ENCODE measurements around the gene PRRX2. TPM values are rescaled to one million over a fixed set of nuclear protein-coding genes. Genes with fewer than 3 reads are reported as not detected.
"Not testable (repeated sequence)": the region's sequence is repeated elsewhere in the genome, so short reads cannot be mapped to it uniquely, and the experiment has no call there.

Gene PRRX2
- total RNA-seq, 2 donors from 2014 or later = not detected

DNA sequence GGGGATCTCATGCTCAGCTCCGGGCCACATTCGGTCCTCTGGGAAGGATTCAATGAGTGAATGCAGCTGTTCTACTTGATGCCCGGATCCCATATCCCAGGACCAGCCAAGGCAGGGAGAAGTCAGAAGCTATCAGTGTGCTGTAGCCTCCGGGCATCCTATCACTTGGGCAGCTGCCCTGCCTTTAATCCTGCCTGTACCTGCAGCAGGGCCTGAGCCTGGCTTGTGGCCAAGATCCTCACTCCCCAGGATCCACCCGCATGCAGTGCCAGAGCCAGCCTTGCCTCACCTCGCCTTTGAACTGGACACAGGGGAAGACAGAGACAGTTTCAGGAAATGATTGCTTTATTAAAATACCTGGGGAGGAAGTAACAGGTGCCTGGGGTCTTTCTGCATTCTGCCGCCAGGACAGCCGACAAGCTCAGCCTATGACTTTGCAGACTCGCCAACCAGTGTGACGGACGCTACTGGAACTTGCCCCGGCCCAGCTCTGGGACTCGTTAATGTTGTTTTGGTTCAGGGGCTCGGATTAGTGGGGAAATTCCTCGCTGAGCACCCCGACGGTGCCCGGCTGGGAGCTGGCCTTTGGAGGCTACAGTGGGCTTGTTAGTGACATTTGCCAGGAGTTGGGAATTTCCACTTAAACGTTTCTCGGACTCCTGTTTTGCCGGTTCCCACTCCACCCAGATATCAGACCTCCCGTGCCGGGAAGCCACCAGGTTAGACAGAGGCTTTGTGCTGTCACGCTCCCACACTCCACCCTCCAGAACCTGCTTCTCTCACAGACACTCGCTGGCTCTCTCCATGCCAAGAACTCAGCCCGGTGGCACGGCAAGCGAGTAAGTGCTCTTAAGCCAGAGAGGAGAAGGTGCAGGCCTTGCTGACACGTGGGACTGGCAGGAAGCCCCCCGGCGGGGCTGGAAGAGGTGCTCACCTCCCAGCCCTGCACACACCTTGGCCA is 86.7 kb downstream of the PRRX2 start:
- DNase-seq (no peak), ATAC-seq (no peak)
- no peaks in the 10 kb centered on the region for H3K9me3 ChIP-seq (ENCODE audit: control insufficient read depth, low read length, poor library complexity, severe bottlenecking)
- no peak overlapping the region for H3K27ac Mint-ChIP-seq
- H3K4me1 Mint-ChIP-seq = peaks cover 9% of the 10 kb centered on the region
- H3K4me3 Mint-ChIP-seq = no peak overlapping the region
- H3K27me3 Mint-ChIP-seq = peaks cover 26% of the 10 kb centered on the region
- no peaks in the 10 kb centered on the region for H3K36me3 Mint-ChIP-seq (ENCODE audit: low read depth)

DNA sequence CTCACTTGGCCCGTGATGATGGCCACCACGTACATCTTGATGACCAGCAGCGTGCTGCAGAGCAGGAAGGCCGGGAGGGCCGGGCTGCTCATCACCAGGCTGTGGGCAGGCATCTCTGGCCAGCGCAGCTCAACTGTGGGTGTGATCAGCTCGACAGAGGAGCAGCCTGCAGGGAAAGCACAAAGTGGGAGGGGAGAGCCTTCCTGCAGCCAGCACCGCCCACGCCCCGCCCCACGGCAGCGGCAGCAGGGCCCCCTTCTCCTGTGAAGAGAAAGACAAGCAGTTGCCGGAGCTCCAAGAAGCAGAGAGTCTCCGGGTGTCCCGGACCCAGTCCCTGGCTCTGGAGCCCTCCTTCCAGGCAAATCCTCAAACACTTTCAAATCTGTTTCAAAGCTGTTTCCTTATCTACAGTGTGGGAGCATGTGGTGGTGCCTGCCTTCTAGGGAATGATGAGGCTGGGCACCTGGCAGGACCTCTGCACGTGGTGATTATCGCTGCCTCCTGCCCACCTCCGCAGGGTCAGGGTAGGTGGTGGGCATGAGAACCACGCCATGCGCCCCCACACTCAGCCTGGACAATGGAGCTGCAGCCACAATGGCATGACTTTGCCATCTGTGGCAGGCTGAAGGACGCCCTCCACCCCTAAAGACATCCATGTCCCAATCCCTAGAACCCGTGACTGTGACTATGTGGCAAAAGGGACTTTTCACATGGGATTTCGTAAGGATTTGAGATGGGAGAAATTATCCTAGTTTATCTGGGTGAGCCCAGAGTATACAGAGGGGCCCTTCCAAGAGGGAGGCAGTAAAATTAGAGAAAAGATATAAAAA is 87.7 kb downstream of the PRRX2 start, which contains the start of gene PTGES:
TSS of gene PTGES (minus strand) at position 143 of the 830 bp plus-strand sequence. CDS start at position 113, 30 bp downstream.
- Mint-ChIP-seq H3K4me3 (peak within 1 kb of the TSS; percentile 75), H3K27me3 (peaks cover 29% of the 10 kb centered on the region), H3K27ac (peak within 1 kb of the TSS; percentile 49), H3K36me3 (ENCODE audit: low read depth) (peaks cover 1% of the 10 kb centered on the region), H3K4me1 (peaks cover 12% of the 10 kb centered on the region)
- DNase-seq (peak in 1 of 3 donors; percentile 36), ATAC-seq (peak; percentile 89)
- no peaks in the 10 kb centered on the region for H3K9me3 ChIP-seq (ENCODE audit: control insufficient read depth, low read length, poor library complexity, severe bottlenecking)

DNA sequence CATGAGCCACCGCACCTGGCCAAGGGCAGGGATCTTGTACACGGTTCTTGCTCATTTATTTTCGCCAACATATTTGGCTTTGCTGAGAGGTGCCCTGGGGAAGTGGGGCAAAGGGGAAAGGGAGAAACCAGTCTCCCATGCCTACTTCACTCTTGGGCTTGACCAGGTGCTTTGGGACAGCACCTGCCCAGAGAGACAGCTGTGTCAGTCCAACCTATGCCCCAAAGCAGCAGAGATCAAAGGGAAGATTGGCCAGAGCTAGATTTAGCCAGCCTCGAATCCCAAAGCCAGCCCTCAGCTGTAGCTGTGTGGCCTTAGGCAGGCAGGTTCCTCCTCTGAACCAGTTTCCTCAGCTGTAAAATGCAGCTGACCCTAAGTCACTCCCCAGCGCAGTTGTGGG is 89.7 kb downstream of the PRRX2 start:
- no peak for DNase-seq
- H3K4me1 Mint-ChIP-seq = peaks cover 14% of the 10 kb centered on the region
- H3K9me3 ChIP-seq (ENCODE audit: control insufficient read depth, low read length, poor library complexity, severe bottlenecking) = no peaks in the 10 kb centered on the region
- no peak overlapping the region for H3K4me3 Mint-ChIP-seq
- peaks cover 2% of the 10 kb centered on the region for H3K36me3 Mint-ChIP-seq (ENCODE audit: low read depth)
- no peak for ATAC-seq
- H3K27ac Mint-ChIP-seq = no peak overlapping the region
- peaks cover 42% of the 10 kb centered on the region for H3K27me3 Mint-ChIP-seq

DNA sequence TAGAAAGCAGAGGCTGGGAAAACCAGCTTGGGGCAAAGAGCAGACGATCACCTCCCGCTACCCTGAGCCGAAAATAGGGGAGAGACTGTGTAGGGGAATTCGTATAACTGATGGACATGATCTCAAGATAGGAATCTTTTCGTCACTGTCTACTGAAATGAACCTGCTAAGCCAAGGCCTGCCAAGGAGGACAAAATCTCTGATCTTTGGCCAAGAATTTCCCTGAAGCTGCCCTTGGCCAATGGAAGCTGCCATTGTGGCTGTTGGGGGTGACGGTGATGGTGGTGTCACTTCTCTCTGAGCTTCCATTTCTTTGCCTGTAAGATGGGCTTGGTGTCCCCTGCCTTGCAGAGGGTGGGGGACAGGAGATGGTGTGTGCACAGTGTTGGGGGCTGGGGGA is 90.7 kb downstream of the PRRX2 start:
- Mint-ChIP-seq H3K36me3 (ENCODE audit: low read depth) (peaks cover 2% of the 10 kb centered on the region), H3K27ac (no peak overlapping the region), H3K4me1 (peaks cover 14% of the 10 kb centered on the region), H3K27me3 (peaks cover 42% of the 10 kb centered on the region), H3K4me3 (no peak overlapping the region)
- no peaks in the 10 kb centered on the region for H3K9me3 ChIP-seq (ENCODE audit: control insufficient read depth, low read length, poor library complexity, severe bottlenecking)
- no peak for DNase-seq
- ATAC-seq = no peak

DNA sequence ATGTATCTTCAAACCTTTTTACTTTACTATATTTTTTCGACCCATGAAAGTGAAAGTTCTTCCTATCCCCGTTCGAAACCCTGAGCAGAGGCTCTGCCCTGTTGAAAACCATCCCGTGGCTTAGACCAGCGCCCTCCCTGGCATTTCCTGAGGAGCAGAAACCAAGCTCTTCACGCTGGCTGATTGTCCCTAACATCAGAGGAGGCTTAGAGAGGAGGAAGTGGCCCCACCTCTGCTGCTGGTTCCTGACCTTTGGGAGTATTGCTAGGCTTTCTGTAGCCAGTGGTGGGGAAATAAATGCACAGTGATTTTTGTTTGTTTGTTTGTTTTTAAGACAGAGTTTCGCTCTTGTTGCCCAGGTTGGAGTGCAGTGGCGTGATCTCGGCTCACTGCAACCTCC is 91.6 kb downstream of the PRRX2 start:
- Mint-ChIP-seq H3K4me3 (no peak overlapping the region), H3K36me3 (ENCODE audit: low read depth) (peaks cover 2% of the 10 kb centered on the region), H3K4me1 (peaks cover 14% of the 10 kb centered on the region), H3K27ac (no peak overlapping the region), H3K27me3 (peaks cover 38% of the 10 kb centered on the region)
- no peaks in the 10 kb centered on the region for H3K9me3 ChIP-seq (ENCODE audit: control insufficient read depth, low read length, poor library complexity, severe bottlenecking)
- ATAC-seq = no peak
- DNase-seq = no peak

DNA sequence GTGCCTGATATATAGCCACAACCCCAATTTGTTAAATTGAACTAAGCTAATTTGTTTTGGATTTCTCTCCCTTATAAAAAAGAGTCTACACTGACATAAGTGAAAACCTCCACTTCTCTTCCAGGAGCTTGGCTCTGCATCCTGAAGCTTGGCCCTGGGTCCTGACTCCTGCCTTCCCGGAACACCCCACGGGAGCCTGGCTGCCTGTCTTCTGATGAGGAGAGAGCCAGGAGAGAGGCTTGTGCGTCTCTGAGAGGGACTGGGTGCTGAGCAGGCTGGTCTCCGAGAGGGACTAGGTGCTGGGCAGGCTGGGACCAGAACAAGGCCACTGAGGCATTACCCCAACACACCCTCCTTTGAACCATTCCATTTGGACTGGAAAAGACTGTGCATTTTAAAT is 93.9 kb downstream of the PRRX2 start:
- no peak overlapping the region for H3K27ac Mint-ChIP-seq
- no peak overlapping the region for H3K4me3 Mint-ChIP-seq
- peaks cover 2% of the 10 kb centered on the region for H3K36me3 Mint-ChIP-seq (ENCODE audit: low read depth)
- no peaks in the 10 kb centered on the region for H3K9me3 ChIP-seq (ENCODE audit: control insufficient read depth, low read length, poor library complexity, severe bottlenecking)
- H3K4me1 Mint-ChIP-seq = peaks cover 8% of the 10 kb centered on the region
- ATAC-seq (no peak), DNase-seq (no peak)
- H3K27me3 Mint-ChIP-seq = peaks cover 16% of the 10 kb centered on the region

DNA sequence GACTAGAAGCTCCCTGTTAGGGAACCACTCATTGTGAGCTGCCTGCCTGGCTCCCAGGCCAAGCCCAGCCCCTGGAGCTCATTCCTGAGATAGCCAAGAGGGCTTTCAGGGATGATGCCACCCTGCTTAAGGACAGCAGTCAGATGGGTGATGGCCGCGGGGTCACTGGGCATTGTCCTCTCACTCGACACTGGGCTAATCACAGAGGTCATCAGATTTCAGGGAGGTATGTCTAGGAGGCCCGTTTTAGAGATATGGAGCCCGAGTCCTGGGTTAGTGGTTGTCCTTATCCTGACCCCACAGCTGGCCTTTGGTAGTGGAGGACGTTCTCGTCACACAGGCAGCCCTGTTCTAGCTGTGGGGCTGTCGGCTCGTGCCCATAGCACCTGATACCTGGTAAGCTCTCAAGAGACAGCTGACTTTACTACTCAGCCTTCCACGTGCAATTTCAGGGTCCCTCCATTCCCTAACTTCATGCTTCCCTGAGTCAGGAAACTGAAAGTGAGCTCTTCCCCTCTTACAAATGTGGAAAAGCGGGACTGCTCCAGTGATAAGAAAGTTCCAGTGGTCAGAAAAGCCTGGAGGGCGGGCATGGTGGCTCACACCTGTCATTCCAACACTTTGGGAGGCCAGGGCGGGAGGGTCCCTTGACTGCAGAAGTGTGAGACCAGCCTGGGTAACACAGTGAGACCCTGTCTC is 94.5 kb downstream of the PRRX2 start:
- ATAC-seq (no peak), DNase-seq (no peak)

DNA sequence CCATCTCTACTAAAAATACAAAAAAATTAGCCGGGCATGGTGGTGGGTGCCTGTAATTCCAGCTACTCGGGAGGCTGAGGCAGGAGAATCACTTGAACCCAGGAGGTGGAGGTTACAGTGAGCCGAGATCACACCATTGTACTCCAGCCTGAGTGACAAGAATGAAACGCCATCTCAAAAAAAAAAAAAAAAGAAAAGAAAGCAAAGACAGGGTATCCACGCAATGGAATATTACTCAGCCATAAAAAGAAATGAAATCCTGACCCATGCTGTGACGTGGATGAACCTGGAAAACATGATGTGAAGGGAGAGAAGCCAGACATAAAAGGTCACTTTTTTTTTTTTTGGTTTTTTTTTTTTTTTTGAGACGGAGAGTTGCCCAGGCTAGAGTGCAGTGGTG is 95.3 kb downstream of the PRRX2 start:
- not testable (repeated sequence) for H3K9me3 ChIP-seq (ENCODE audit: control insufficient read depth, low read length, poor library complexity, severe bottlenecking); H3K4me1 Mint-ChIP-seq; H3K27ac Mint-ChIP-seq; H3K4me3 Mint-ChIP-seq; DNase-seq; ATAC-seq; H3K36me3 Mint-ChIP-seq (ENCODE audit: low read depth)
- H3K27me3 Mint-ChIP-seq = peaks cover 15% of the 10 kb centered on the region

More for the DNA sequence above, 94.5 kb downstream of the PRRX2 start:
- Mint-ChIP-seq H3K27ac (no peak overlapping the region), H3K4me1 (peaks cover 8% of the 10 kb centered on the region), H3K27me3 (peaks cover 15% of the 10 kb centered on the region), H3K36me3 (ENCODE audit: low read depth) (peaks cover 2% of the 10 kb centered on the region), H3K4me3 (no peak overlapping the region)
- H3K9me3 ChIP-seq (ENCODE audit: control insufficient read depth, low read length, poor library complexity, severe bottlenecking) = no peaks in the 10 kb centered on the region

DNA sequence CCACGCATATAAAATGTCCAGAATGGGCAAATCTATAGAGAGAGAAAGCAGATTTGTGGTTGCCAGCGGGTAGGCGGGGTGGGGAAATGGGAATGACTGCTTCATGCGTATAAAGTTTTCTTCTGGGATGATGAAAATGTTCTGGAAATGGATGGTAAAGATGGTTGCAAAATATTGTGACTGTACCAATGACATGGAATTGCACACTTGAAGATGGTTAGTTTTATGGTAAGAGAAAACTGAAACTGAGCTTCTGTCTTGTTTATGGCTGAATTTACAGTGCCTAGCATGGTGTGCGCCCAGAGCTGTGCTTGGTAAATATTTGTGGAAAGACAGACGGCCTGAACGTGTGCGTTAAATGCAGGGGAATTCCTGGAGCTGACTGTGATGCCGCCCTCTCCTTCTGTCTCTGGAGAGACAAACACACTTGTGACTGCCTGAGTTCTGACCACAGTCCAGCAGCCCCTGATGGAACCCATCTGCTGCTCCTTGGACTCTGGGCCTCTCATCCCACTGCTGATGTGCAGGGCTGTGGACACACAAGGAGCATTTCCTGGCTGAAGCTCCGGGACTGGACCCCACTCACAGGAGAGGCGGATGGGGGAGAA is 96.0 kb downstream of the PRRX2 start:
- Mint-ChIP-seq H3K27ac (no peak overlapping the region), H3K36me3 (ENCODE audit: low read depth) (peaks cover 2% of the 10 kb centered on the region), H3K4me1 (peaks cover 8% of the 10 kb centered on the region), H3K27me3 (peaks cover 15% of the 10 kb centered on the region), H3K4me3 (no peak overlapping the region)
- H3K9me3 ChIP-seq (ENCODE audit: control insufficient read depth, low read length, poor library complexity, severe bottlenecking) = no peaks in the 10 kb centered on the region
- ATAC-seq (no peak), DNase-seq (no peak)

DNA sequence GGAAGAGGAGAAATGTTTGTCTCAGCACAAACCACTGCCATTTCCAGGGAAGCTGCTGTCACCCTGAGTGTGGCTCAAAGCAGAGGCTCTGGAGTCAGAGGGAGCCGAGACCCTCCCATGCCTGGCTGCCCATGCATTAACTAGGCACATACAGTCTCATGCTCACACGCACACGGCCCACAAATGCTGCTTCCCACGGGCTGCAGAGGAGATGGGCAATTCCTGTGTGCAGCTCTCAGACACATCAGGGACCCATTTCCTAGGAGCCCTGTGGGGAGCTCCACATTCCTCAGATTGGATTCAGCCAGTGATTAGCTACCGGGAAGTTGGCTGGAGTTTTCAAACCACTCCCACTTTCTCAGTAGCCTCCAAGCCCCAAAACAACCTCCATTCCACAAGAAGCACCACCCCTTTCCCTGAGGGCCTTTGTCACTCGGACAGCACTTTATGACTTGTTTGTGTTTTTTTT is 96.5 kb downstream of the PRRX2 start:
- no peak for DNase-seq
- H3K27me3 Mint-ChIP-seq = peaks cover 15% of the 10 kb centered on the region
- H3K4me1 Mint-ChIP-seq = peaks cover 7% of the 10 kb centered on the region
- H3K36me3 Mint-ChIP-seq (ENCODE audit: low read depth) = peaks cover 2% of the 10 kb centered on the region
- no peak overlapping the region for H3K4me3 Mint-ChIP-seq
- no peak for ATAC-seq
- H3K27ac Mint-ChIP-seq = peak overlapping the region; percentile 16
- no peaks in the 10 kb centered on the region for H3K9me3 ChIP-seq (ENCODE audit: control insufficient read depth, low read length, poor library complexity, severe bottlenecking)

DNA sequence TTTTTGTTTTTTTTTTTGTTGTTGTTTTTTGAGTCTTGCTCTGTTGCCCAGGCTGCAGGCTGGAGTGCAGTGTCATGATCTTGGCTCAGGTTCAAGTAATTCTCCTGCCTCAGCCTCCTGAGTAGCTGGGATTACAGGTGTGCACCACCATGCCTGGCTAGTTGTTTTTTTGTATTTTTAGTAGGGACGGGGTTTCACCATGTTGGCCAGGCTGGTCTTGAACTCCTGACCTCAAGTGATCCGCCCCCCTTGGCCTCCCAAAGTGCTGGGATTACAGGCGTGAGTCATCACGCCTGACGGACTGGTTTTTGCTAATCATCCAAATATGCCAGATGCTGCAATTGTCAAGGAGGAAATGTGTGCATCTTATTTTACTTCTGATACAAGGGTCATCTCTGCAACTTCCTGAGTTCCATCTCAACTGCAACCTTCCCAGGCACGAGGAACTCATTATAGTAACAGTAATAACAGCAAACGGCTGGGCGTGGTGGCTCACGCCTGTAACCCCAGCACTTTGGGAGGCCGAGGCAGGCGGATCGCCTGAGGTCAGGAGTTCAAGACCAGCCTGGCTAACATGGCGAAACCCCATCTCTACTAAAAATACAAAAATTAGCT is 97.0 kb downstream of the PRRX2 start:
- H3K27ac Mint-ChIP-seq = peak overlapping the region; percentile 16
- peaks cover 15% of the 10 kb centered on the region for H3K27me3 Mint-ChIP-seq
- not testable (repeated sequence) for H3K4me1 Mint-ChIP-seq; DNase-seq; H3K36me3 Mint-ChIP-seq (ENCODE audit: low read depth); ATAC-seq; H3K4me3 Mint-ChIP-seq; H3K9me3 ChIP-seq (ENCODE audit: control insufficient read depth, low read length, poor library complexity, severe bottlenecking)
